GM12878 (cell line): ENCODE measurements around the gene C11orf52.

ENCODE experiments used
- EZH2 ChIP-seq: IDR thresholded peaks from 2 replicates; pipeline ENCODE4 v1.6.1; 2012; ENCODE audit warnings: low read depth, mild to moderate bottlenecking, control low read depth, inconsistent platforms, low read length, borderline replicate concordance; ENCODE audit not compliant: control insufficient read depth
- FOS ChIP-seq: IDR thresholded peaks from 3 replicates; pipeline ENCODE4 v1.6.1; 2011; ENCODE audit warnings: borderline replicate concordance; ENCODE audit not compliant: insufficient read length; ENCODE audit errors: extremely low read depth
- POLR2A ChIP-seq: IDR thresholded peaks from 2 replicates; pipeline ENCODE4 v1.6.1; 2011; ENCODE audit warnings: low read depth, mild to moderate bottlenecking, low read length
- RCOR1 ChIP-seq: conservative IDR thresholded peaks from 2 replicates; pipeline ENCODE4 v1.6.1; 2012; ENCODE audit warnings: low read depth, low read length, improper control_type of control experiment
- RELA ChIP-seq: fragments of 450-650 bp; IDR thresholded peaks from 2 replicates; pipeline ENCODE4 v1.8.0; 2014; ENCODE audit warnings: borderline replicate concordance; ENCODE audit not compliant: partially characterized antibody
- SP1 ChIP-seq: IDR thresholded peaks from one replicate; pipeline ENCODE4 v1.6.1; 2011; ENCODE audit warnings: low read depth, low read length
- TARDBP ChIP-seq: IDR thresholded peaks from 2 replicates; pipeline ENCODE4 v1.6.1; 2016; ENCODE audit warnings: borderline replicate concordance
- TBL1XR1 ChIP-seq: IDR thresholded peaks from 2 replicates; pipeline ENCODE4 v1.6.1; 2012; ENCODE audit warnings: low read depth, low read length, improper control_type of control experiment
- TCF7 ChIP-seq: IDR thresholded peaks from 2 replicates; pipeline ENCODE4 v1.6.1; 2014; ENCODE audit warnings: antibody characterized with exemption, borderline replicate concordance
- ZNF24 ChIP-seq: fragments of 450-650 bp; IDR thresholded peaks from 2 replicates; pipeline ENCODE4 v1.6.1; 2017; ENCODE audit warnings: antibody characterized with exemption, mild to moderate bottlenecking
- TF ChIP-seq, protein P1 (sequence below), 3 experiments: IDR thresholded peaks in 2 of 3; conservative IDR thresholded peaks in 1 of 3; 2 replicates each; pipeline ENCODE4 v1.5.1; 2011; ENCODE audit warnings: low read depth in 3 of 3, low read length in 3 of 3, mild to moderate bottlenecking in 3 of 3, control low read depth in 2 of 3, moderate library complexity in 2 of 3, inconsistent platforms in 1 of 3, mixed read lengths in 1 of 3; ENCODE audit not compliant: control insufficient read depth in 2 of 3, insufficient read depth in 1 of 3; ENCODE audit errors: extremely low read depth in 1 of 3
- TF ChIP-seq, protein P2 (sequence below): fragments of 450-650 bp; formaldehyde crosslinking; IDR thresholded peaks from 2 replicates; pipeline ENCODE4 v1.4.0; 2022; ENCODE audit warnings: mild to moderate bottlenecking, moderate library complexity
- TF ChIP-seq, protein P3 (sequence below): IDR thresholded peaks from 2 replicates; pipeline ENCODE4 v1.6.1; 2011; ENCODE audit warnings: low read depth, low read length, improper control_type of control experiment, borderline replicate concordance
- TF ChIP-seq, protein P4 (sequence below): fragments of 450-650 bp; conservative IDR thresholded peaks from 2 replicates; pipeline ENCODE4 v1.6.1; 2017; ENCODE audit warnings: mild to moderate bottlenecking, moderate library complexity

DNA sequence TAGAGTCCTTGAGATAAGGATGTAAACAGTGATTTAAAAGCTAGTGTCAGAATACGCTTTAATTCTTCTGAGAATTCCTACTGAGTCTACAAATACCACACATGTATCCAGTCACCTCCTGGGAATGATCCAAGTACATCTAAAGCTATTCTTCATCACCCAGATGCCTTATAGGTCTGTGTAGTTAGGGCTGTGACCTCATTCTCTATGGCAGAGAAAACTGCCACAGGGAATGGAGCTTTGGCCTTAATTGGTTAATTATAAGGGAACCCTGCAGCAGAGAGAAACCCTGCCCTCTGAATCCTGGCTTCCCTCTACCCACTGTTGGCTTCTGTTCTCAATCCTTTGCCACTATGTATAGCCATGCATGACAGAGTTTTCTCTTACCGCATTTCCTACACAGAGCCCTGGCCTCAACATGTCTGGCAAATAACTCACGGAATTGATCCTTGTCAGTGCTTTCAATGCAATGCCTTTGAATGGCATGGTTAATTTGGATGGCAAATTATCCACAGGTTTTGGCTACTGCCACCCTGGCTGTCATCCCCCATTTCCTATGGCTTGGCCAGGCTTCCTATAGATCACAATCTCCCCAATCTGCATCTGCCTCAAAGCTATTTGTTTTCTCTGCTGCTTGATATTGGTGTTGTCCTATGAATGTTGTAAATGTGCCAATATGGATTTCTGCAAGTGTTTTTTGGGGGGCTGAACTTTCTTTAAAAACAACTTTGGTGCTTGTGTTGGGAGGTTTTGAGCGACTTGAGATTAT is 21.3 kb downstream of the C11orf52 start:
- TF ChIP-seq, protein P1, sequence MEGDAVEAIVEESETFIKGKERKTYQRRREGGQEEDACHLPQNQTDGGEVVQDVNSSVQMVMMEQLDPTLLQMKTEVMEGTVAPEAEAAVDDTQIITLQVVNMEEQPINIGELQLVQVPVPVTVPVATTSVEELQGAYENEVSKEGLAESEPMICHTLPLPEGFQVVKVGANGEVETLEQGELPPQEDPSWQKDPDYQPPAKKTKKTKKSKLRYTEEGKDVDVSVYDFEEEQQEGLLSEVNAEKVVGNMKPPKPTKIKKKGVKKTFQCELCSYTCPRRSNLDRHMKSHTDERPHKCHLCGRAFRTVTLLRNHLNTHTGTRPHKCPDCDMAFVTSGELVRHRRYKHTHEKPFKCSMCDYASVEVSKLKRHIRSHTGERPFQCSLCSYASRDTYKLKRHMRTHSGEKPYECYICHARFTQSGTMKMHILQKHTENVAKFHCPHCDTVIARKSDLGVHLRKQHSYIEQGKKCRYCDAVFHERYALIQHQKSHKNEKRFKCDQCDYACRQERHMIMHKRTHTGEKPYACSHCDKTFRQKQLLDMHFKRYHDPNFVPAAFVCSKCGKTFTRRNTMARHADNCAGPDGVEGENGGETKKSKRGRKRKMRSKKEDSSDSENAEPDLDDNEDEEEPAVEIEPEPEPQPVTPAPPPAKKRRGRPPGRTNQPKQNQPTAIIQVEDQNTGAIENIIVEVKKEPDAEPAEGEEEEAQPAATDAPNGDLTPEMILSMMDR (IDR thresholded peaks at IDR 0.05 in 2 of 3, conservative IDR thresholded peaks at IDR 0.05 in 1 of 3; ENCODE audit: control insufficient read depth in 2 of 3, extremely low read depth in 1 of 3, insufficient read depth in 1 of 3, low read depth in 3 of 3, low read length in 3 of 3), result no peak
- no peak for TF ChIP-seq RCOR1
- no peak for TF ChIP-seq SP1
- TF ChIP-seq TCF7, result no peak
- no peak for TF ChIP-seq ZNF24
- TF ChIP-seq, protein P2, sequence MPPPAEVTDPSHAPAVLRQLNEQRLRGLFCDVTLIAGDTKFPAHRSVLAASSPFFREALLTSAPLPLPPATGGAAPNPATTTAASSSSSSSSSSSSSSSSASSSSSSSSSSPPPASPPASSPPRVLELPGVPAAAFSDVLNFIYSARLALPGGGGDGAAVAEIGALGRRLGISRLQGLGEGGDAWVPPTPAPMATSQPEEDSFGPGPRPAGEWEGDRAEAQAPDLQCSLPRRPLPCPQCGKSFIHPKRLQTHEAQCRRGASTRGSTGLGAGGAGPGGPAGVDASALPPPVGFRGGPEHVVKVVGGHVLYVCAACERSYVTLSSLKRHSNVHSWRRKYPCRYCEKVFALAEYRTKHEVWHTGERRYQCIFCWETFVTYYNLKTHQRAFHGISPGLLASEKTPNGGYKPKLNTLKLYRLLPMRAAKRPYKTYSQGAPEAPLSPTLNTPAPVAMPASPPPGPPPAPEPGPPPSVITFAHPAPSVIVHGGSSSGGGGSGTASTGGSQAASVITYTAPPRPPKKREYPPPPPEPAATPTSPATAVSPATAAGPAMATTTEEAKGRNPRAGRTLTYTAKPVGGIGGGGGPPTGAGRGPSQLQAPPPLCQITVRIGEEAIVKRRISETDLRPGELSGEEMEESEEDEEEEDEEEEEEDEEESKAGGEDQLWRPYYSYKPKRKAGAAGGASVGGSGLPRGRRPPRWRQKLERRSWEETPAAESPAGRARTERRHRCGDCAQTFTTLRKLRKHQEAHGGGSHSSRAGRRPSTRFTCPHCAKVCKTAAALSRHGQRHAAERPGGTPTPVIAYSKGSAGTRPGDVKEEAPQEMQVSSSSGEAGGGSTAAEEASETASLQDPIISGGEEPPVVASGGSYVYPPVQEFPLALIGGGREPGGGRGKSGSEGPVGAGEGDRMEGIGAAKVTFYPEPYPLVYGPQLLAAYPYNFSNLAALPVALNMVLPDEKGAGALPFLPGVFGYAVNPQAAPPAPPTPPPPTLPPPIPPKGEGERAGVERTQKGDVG (CRISPR knock-in tag), result no peak
- TF ChIP-seq, protein P3, sequence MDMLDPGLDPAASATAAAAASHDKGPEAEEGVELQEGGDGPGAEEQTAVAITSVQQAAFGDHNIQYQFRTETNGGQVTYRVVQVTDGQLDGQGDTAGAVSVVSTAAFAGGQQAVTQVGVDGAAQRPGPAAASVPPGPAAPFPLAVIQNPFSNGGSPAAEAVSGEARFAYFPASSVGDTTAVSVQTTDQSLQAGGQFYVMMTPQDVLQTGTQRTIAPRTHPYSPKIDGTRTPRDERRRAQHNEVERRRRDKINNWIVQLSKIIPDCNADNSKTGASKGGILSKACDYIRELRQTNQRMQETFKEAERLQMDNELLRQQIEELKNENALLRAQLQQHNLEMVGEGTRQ, result no peak
- no peak for TF ChIP-seq FOS
- TF ChIP-seq TARDBP, result no peak
- TF ChIP-seq RELA, result no peak
- TF ChIP-seq, protein P4, sequence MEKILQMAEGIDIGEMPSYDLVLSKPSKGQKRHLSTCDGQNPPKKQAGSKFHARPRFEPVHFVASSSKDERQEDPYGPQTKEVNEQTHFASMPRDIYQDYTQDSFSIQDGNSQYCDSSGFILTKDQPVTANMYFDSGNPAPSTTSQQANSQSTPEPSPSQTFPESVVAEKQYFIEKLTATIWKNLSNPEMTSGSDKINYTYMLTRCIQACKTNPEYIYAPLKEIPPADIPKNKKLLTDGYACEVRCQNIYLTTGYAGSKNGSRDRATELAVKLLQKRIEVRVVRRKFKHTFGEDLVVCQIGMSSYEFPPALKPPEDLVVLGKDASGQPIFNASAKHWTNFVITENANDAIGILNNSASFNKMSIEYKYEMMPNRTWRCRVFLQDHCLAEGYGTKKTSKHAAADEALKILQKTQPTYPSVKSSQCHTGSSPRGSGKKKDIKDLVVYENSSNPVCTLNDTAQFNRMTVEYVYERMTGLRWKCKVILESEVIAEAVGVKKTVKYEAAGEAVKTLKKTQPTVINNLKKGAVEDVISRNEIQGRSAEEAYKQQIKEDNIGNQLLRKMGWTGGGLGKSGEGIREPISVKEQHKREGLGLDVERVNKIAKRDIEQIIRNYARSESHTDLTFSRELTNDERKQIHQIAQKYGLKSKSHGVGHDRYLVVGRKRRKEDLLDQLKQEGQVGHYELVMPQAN, result no peak
- TF ChIP-seq POLR2A, result no peak
- no peak for TF ChIP-seq EZH2
- no peak for TF ChIP-seq TBL1XR1
